Transverse colon (tissue), 4 donors: Measurements from ENCODE around the gene ANKS1A. TPM values are rescaled to one million over a fixed set of nuclear protein-coding genes. Genes with fewer than 3 reads are reported as not detected.

Source experiments
- DNase-seq: peaks from one replicate; pipeline ENCODE4 v3.0.0-alpha.2; 2019
- H3K27ac ChIP-seq, 4 donors: fragments of 200-600 bp; sonication (generic); 2 replicates each; pipeline ENCODE4 v1.5.1; 2016 to 2018; ENCODE audit warnings: inconsistent platforms in 4 of 4
- H3K27me3 ChIP-seq: fragments of 200-600 bp; sonication (generic); 2 replicates; pipeline ENCODE4 v1.5.1; 2017; ENCODE audit warnings: inconsistent platforms
- H3K36me3 ChIP-seq, 4 donors: fragments of 200-600 bp; sonication (generic); 2 replicates each; pipeline ENCODE4 v1.5.1; 2017 to 2019; ENCODE audit warnings: inconsistent platforms in 4 of 4
- H3K4me1 ChIP-seq, 4 donors: fragments of 200-600 bp; sonication (generic); 2 replicates each; pipeline ENCODE4 v1.5.1; 2017 to 2020; ENCODE audit warnings: inconsistent platforms in 4 of 4
- H3K4me3 ChIP-seq, 4 donors: fragments of 200-600 bp; sonication (generic); 1 replicate in 1 of 4; 2 replicates in 3 of 4; pipeline versions ENCODE4 v1.5.1 to v1.6.1; 2017 to 2019; ENCODE audit warnings: inconsistent platforms in 4 of 4
- H3K9me3 ChIP-seq, 2 donors: fragments of 200-600 bp; sonication (generic); 2 replicates each; pipeline ENCODE4 v1.5.1; 2017 to 2019; ENCODE audit warnings: inconsistent platforms in 2 of 2
- CTCF ChIP-seq, 5 experiments: fragments of 200-600 bp in 3 of 5; fragments of 450-650 bp in 2 of 5; sonication (generic) in 3 of 5; IDR thresholded peaks; 1 replicate in 2 of 5; 2 replicates in 3 of 5; pipeline ENCODE4 v1.5.1; 2016 to 2017; ENCODE audit warnings: antibody characterized with exemption in 5 of 5, inconsistent platforms in 3 of 5, mild to moderate bottlenecking in 2 of 5, moderate library complexity in 1 of 5
- EP300 ChIP-seq: sonication (generic); formaldehyde crosslinking; IDR thresholded peaks from one replicate; pipeline ENCODE4 v1.6.1; 2017; ENCODE audit warnings: antibody characterized with exemption, low read depth
- POLR2A ChIP-seq: fragments of 450-650 bp; IDR thresholded peaks from one replicate; pipeline ENCODE4 v1.6.1; 2016; ENCODE audit warnings: antibody characterized with exemption, mild to moderate bottlenecking, moderate library complexity
- POLR2AphosphoS5 ChIP-seq, 3 donors: sonication (generic); formaldehyde crosslinking; IDR thresholded peaks; one replicate each; pipeline ENCODE4 v1.6.1; 2016; ENCODE audit warnings: antibody characterized with exemption in 3 of 3
- WGBS, 2 donors: methylation state at CpG; one replicate each; pipeline ENCODE4 v1.1.5; 2018; ENCODE audit warnings: low coverage in 1 of 2; 5-methylcytosine and 5-hydroxymethylcytosine counted together
- in situ Hi-C, 4 donors: fragments of 200-750 bp; cut with MboI; loops; one replicate each; pipeline versions ENCODE4 v1.15.0 to v1.15.1; 2017; ENCODE audit warnings: low sequenced_read_pairs in 3 of 4, low pct_ligation_motif_present in 1 of 4, low pct_unique_long_range_greater_than_20kb in 1 of 4
- intact Hi-C: fragments of 100-400 bp; cut with DNase I; formaldehyde crosslinking; loops from one replicate; pipeline ENCODE4 v1.15.1; 2023; ENCODE audit warnings: low total_unique reads
- total RNA-seq, 4 donors: library from RNA; depleted of rRNA; stranded (reverse); fragments of >200 nt; gene quantifications; one replicate each; pipeline ENCODE4 v1.1.0, GENCODE V29; 2016

Gene ANKS1A
- total RNA-seq, 4 donors from 2014 or later, result 37.5 to 44.0 (median 38.9) TPM

GRCh38 chr6:34860776-34861175 lies 28.3 kb upstream of the ANKS1A start:
- in situ Hi-C loops (no loop called here), intact Hi-C loops (no loop called here)
- Histone ChIP-seq H3K4me1 (no peaks in the 10 kb centered on the region), H3K9me3 (no peaks in the 10 kb centered on the region), H3K4me3 (no peak overlapping the region), H3K27me3 (no peaks in the 10 kb centered on the region), H3K27ac (no peak overlapping the region), H3K36me3 (peaks cover 0 to 55% (median 15%) of the 10 kb centered on the region in 4 donors)
- WGBS, 2 donors, result 83 to 91% methylated on average over 1 of the region's 1 CpG
- DNase-seq, result no peak
- TF ChIP-seq POLR2A (no peak), POLR2AphosphoS5 (IDR thresholded peaks at IDR 0.05) (no peak), CTCF (IDR thresholded peaks at IDR 0.05) (no peak), EP300 (no peak)

GRCh38 chr6:34864007-34864406 lies 25.0 kb upstream of the ANKS1A start:
- Histone ChIP-seq H3K27ac (peak overlapping the region in 1 of 4 donors; percentile 15), H3K36me3 (peaks cover 0 to 42% (median under 1%) of the 10 kb centered on the region in 4 donors), H3K4me1 (no peaks in the 10 kb centered on the region), H3K27me3 (no peaks in the 10 kb centered on the region), H3K9me3 (no peaks in the 10 kb centered on the region), H3K4me3 (no peak overlapping the region)
- TF ChIP-seq EP300 (no peak), CTCF (IDR thresholded peaks at IDR 0.05) (no peak), POLR2A (no peak), POLR2AphosphoS5 (IDR thresholded peaks at IDR 0.05) (no peak)
- in situ Hi-C loops (no loop called here), intact Hi-C loops (no loop called here)
- WGBS, 2 donors, result 91% methylated on average over 4 of the region's 4 CpGs; no CpG with 5 or more reads in 1 of the 2 donors
- DNase-seq, result no peak

GRCh38 chr6:34865107-34865506 lies 23.9 kb upstream of the ANKS1A start:
- DNase-seq, result no peak
- intact Hi-C loops (no loop called here), in situ Hi-C loops (no loop called here)
- WGBS, 2 donors, result 65 to 75% methylated on average over 3 of the region's 3 CpGs
- H3K27me3 ChIP-seq, result no peaks in the 10 kb centered on the region
- TF ChIP-seq POLR2A (no peak), POLR2AphosphoS5 (IDR thresholded peaks at IDR 0.05) (peak; percentile 50 to 88 (median 66)), CTCF (IDR thresholded peaks at IDR 0.05) (no peak), EP300 (peak; percentile 76)
- peaks cover 0 to 37% (median 0%) of the 10 kb centered on the region in 4 donors for H3K36me3 ChIP-seq
- no peak overlapping the region for H3K4me3 ChIP-seq
- peak overlapping the region; percentile 5 to 37 (median 20) for H3K27ac ChIP-seq
- no peaks in the 10 kb centered on the region for H3K4me1 ChIP-seq
- no peaks in the 10 kb centered on the region for H3K9me3 ChIP-seq

GRCh38 chr6:34866509-34866908 lies 22.5 kb upstream of the ANKS1A start:
- in situ Hi-C loops, result no loop called here

More at GRCh38 chr6:34866509-34866908, 22.5 kb upstream of the ANKS1A start:
- 80 to 85% methylated on average over 3 of the region's 3 CpGs for WGBS, 2 donors
- TF ChIP-seq POLR2A (no peak), POLR2AphosphoS5 (IDR thresholded peaks at IDR 0.05) (no peak), CTCF (IDR thresholded peaks at IDR 0.05) (no peak), EP300 (no peak)
- H3K4me1 ChIP-seq, result no peaks in the 10 kb centered on the region
- H3K36me3 ChIP-seq, result peaks cover 0 to 44% (median 2%) of the 10 kb centered on the region in 4 donors
- no peak for DNase-seq
- no peaks in the 10 kb centered on the region for H3K9me3 ChIP-seq
- H3K4me3 ChIP-seq, result no peak overlapping the region
- intact Hi-C loops, result no loop called here
- H3K27me3 ChIP-seq, result no peaks in the 10 kb centered on the region
- no peak overlapping the region for H3K27ac ChIP-seq
